Mammary epithelial cell (primary cell): ENCODE results near the gene ANK2.

Experiments used
- EZH2 ChIP-seq: IDR thresholded peaks from 2 replicates; pipeline ENCODE4 v1.6.1; 2012; ENCODE audit warnings: low read length, inconsistent platforms, borderline replicate concordance
- TF ChIP-seq, protein P1 (sequence below), 2 donors: IDR thresholded peaks in 1 of 2; conservative IDR thresholded peaks in 1 of 2; 2 replicates each; pipeline ENCODE4 v1.5.1; 2011 to 2012; ENCODE audit warnings: inconsistent platforms in 2 of 2, low read length in 2 of 2, mild to moderate bottlenecking in 2 of 2, control low read depth in 1 of 2, low read depth in 1 of 2; ENCODE audit not compliant: insufficient read depth in 1 of 2; ENCODE audit errors: extremely low read depth in 1 of 2

DNA sequence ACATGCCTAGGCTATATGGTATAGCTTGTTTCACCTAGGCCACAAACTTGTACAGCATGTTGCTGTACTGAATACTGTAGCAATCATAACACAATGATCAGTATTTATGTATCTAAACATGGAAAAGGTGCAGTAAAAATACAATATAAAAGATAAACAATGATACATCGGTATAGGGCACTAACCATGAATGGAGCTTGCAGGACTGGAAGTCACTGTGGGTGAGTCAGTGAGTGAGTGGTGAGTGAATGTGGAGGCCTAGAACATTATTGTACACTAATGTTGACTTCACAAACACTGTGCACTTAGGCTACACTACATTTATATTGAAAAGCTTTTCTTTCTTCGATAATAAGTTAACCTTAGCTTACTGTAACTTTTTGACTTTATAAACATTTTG lies 45.6 kb upstream of the ANK2 start:
- TF ChIP-seq, protein P1, sequence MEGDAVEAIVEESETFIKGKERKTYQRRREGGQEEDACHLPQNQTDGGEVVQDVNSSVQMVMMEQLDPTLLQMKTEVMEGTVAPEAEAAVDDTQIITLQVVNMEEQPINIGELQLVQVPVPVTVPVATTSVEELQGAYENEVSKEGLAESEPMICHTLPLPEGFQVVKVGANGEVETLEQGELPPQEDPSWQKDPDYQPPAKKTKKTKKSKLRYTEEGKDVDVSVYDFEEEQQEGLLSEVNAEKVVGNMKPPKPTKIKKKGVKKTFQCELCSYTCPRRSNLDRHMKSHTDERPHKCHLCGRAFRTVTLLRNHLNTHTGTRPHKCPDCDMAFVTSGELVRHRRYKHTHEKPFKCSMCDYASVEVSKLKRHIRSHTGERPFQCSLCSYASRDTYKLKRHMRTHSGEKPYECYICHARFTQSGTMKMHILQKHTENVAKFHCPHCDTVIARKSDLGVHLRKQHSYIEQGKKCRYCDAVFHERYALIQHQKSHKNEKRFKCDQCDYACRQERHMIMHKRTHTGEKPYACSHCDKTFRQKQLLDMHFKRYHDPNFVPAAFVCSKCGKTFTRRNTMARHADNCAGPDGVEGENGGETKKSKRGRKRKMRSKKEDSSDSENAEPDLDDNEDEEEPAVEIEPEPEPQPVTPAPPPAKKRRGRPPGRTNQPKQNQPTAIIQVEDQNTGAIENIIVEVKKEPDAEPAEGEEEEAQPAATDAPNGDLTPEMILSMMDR (conservative IDR thresholded peaks at IDR 0.05 in 1 of 2, IDR thresholded peaks at IDR 0.05 in 1 of 2; ENCODE audit: extremely low read depth in 1 of 2, insufficient read depth in 1 of 2, low read depth in 1 of 2, low read length in 2 of 2), result no peak
- TF ChIP-seq EZH2, result no peak
